PC-3 (cell line): ENCODE measurements around the gene CEP41. TPM values are rescaled to one million over a fixed set of nuclear protein-coding genes. Genes with fewer than 3 reads are reported as not detected.

Source experiments
- ATAC-seq: fragments of 200-7000 bp; cut with Tn5 transposase; 2 replicates; pipeline ENCODE4 v1.9.1; 2020; ENCODE audit warnings: mild to moderate bottlenecking, moderate library complexity
- BruUV-seq: library from RNA; stranded (reverse); fragments of 400-500 nt; replicated peaks from 2 replicates; lab custom pipeline; 2021; lab: Mats Ljungman, UMichigan
- CTCF ChIA-PET: fragments of 300-600 bp; sonication (Branson Sonifier 250); formaldehyde crosslinking; loops from one replicate; lab custom pipeline; 2022; ENCODE audit warnings: antibody characterized with exemption; lab: Charles Lee
- POLR2A ChIA-PET: fragments of 300-600 bp; sonication (Branson Sonifier 250); formaldehyde crosslinking; loops from one replicate; lab custom pipeline; 2022; ENCODE audit warnings: antibody characterized with exemption; ENCODE audit not compliant: unreplicated experiment; lab: Charles Lee
- DNase-seq: peaks from one replicate; pipeline ENCODE4 v3.0.0-alpha.2; 2015
- H2AFZ ChIP-seq: fragments of 300-600 bp; sonication (generic); 2 replicates; pipeline ENCODE4 v1.6.0; 2016; ENCODE audit warnings: antibody characterized with exemption, low read length
- H3F3A ChIP-seq: fragments of 300-600 bp; sonication (generic); one replicate; pipeline ENCODE4 v1.6.0; 2017; ENCODE audit warnings: antibody characterized with exemption, low read length, control low read depth, mild to moderate bottlenecking; ENCODE audit not compliant: unreplicated experiment
- H3K27ac ChIP-seq: fragments of 300-600 bp; sonication (generic); 2 replicates; pipeline ENCODE4 v1.5.1; 2016; ENCODE audit warnings: mild to moderate bottlenecking, low read length
- H3K27me3 ChIP-seq: fragments of 300-600 bp; sonication (generic); 2 replicates; pipeline ENCODE4 v1.6.1; 2016; ENCODE audit warnings: low read length, mixed read lengths
- H3K36me3 ChIP-seq: fragments of 300-600 bp; sonication (generic); 2 replicates; pipeline ENCODE4 v1.6.1; 2016; ENCODE audit warnings: low read depth, mixed run types, low read length, mixed read lengths
- H3K4me1 ChIP-seq: fragments of 300-600 bp; sonication (generic); 2 replicates; pipeline ENCODE4 v1.5.1; 2016; ENCODE audit warnings: low read length; ENCODE audit not compliant: insufficient read depth
- H3K4me2 ChIP-seq: fragments of 300-600 bp; sonication (generic); 2 replicates; pipeline ENCODE4 v1.6.0; 2016; ENCODE audit warnings: low read length
- H3K4me3 ChIP-seq: fragments of 300-600 bp; sonication (generic); 2 replicates; pipeline ENCODE4 v1.5.1; 2016; ENCODE audit warnings: mild to moderate bottlenecking, low read length, mixed read lengths
- H3K79me2 ChIP-seq: fragments of 300-600 bp; sonication (generic); 2 replicates; pipeline ENCODE4 v1.6.1; 2017; ENCODE audit warnings: low read length, mixed read lengths
- H3K9ac ChIP-seq: fragments of 300-600 bp; sonication (generic); 2 replicates; pipeline ENCODE4 v1.6.0; 2016; ENCODE audit warnings: mild to moderate bottlenecking, low read length
- H3K9me2 ChIP-seq: fragments of 300-600 bp; sonication (generic); replicated peaks from 2 replicates; pipeline ENCODE4 v1.6.1; 2016; ENCODE audit warnings: mixed run types, low read length, mixed read lengths
- H3K9me3 ChIP-seq: fragments of 300-600 bp; sonication (generic); 2 replicates; pipeline ENCODE4 v1.6.1; 2016; ENCODE audit warnings: low read length, mixed read lengths
- H4K20me1 ChIP-seq: fragments of 300-600 bp; sonication (generic); 2 replicates; pipeline ENCODE4 v1.6.1; 2016; ENCODE audit warnings: low read length, mixed read lengths
- CTCF ChIP-seq: fragments of 300-600 bp; sonication (generic); conservative IDR thresholded peaks from 2 replicates; pipeline ENCODE4 v1.5.1; 2017; ENCODE audit warnings: antibody characterized with exemption, low read depth, mild to moderate bottlenecking, low read length
- EZH2 ChIP-seq: fragments of 300-600 bp; sonication (generic); IDR thresholded peaks from one replicate; pipeline ENCODE4 v1.6.1; 2017; ENCODE audit warnings: antibody characterized with exemption, mild to moderate bottlenecking, low read length; ENCODE audit not compliant: unreplicated experiment
- EZH2phosphoT487 ChIP-seq: fragments of 300-600 bp; sonication (generic); IDR thresholded peaks from 2 replicates; pipeline ENCODE4 v1.6.1; 2018; ENCODE audit warnings: mild to moderate bottlenecking, antibody characterized with exemption, low read length, borderline replicate concordance
- intact Hi-C: fragments of 100-400 bp; cut with micrococcal nuclease; formaldehyde crosslinking; loops from 2 replicates; pipeline ENCODE4 v1.9.0; 2023
- total RNA-seq: library from RNA; depleted of rRNA; stranded (reverse); fragments of >200 nt; gene quantifications from 2 replicates; pipeline ENCODE4 v1.2.3, GENCODE V29; 2014

Gene CEP41
- total RNA-seq, 1 experiment from 2014 or later = 10.4 TPM

DNA sequence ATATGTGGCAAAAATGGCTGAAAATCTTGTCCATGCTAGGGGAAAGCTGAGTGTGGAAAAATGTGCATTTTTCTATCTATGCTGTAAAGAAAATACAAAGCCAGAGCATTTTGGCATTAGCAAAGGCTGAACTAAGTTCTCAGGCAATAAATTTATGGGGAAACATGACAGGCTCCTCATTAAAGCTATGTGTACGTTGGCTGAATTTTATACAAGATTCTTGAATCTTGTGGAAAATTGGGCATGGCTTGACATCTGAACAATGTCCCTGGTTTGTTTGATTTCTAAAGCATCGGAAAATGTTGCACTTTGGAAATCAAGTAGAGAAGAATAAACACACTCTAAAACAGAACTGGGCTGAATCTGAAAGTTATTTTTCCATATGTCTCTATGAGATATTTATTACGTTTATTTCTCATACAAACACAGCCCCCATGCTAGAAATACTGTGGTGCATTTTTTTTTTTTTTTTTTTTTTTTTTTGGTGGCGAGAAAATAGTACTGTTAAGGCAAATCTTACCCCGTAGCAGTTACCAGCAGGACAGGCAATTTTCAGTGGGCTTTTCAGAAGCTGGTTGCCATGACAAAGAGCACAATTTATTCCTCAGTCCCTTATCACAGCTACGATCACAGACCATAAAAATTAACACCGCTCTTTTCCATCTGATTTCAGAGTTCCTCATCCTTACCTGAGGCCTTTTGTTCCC, 43.6 kb downstream of the CEP41 start:
- no TSS peak for BruUV-seq
- H3K27me3 ChIP-seq = no peaks in the 10 kb centered on the region
- CTCF ChIA-PET = no interaction called here

GRCh38 chr7:130396109-130396508, 44.7 kb downstream of the CEP41 start:
- H3F3A ChIP-seq = no peaks in the 10 kb centered on the region
- no peaks in the 10 kb centered on the region for H3K4me1 ChIP-seq
- DNase-seq = no peak
- no peak overlapping the region for H3K4me3 ChIP-seq
- no peak overlapping the region for H2AFZ ChIP-seq
- ChIA-PET CTCF (interaction anchor here (0.8 kb wide), 1 partner anchor 187 kb away, joined by 3 read pairs; no protein-coding TSS in a partner anchor), POLR2A (no interaction called here)
- BruUV-seq = no TSS peak
- H3K9me2 ChIP-seq = no peaks in the 10 kb centered on the region
- ATAC-seq = no peak
- no peaks in the 10 kb centered on the region for H3K36me3 ChIP-seq
- H3K79me2 ChIP-seq = no peaks in the 10 kb centered on the region
- no peaks in the 10 kb centered on the region for H3K27me3 ChIP-seq
- TF ChIP-seq CTCF = no peak
- TF ChIP-seq EZH2 = no peak
- no peak for TF ChIP-seq EZH2phosphoT487
- H3K9ac ChIP-seq = no peak overlapping the region
- no peaks in the 10 kb centered on the region for H4K20me1 ChIP-seq
- no peaks in the 10 kb centered on the region for H3K9me3 ChIP-seq
- H3K4me2 ChIP-seq = no peak overlapping the region
- no peak overlapping the region for H3K27ac ChIP-seq
- intact Hi-C loops = no loop called here

More for the DNA sequence above, 43.6 kb downstream of the CEP41 start:
- POLR2A ChIA-PET = no interaction called here
- no peaks in the 10 kb centered on the region for H3K79me2 ChIP-seq
- H3F3A ChIP-seq = no peaks in the 10 kb centered on the region
- no peaks in the 10 kb centered on the region for H3K9me3 ChIP-seq
- no peak overlapping the region for H2AFZ ChIP-seq
- H3K9ac ChIP-seq = no peak overlapping the region
- no peak overlapping the region for H3K4me3 ChIP-seq
- no peaks in the 10 kb centered on the region for H3K36me3 ChIP-seq
- H4K20me1 ChIP-seq = no peaks in the 10 kb centered on the region
- no peak overlapping the region for H3K27ac ChIP-seq
- no peaks in the 10 kb centered on the region for H3K9me2 ChIP-seq
- TF ChIP-seq EZH2phosphoT487 (no peak), CTCF (no peak), EZH2 (no peak)
- H3K4me1 ChIP-seq = no peaks in the 10 kb centered on the region
- no peak overlapping the region for H3K4me2 ChIP-seq
- intact Hi-C loops = no loop called here
- DNase-seq (no peak), ATAC-seq (no peak)

- no peak overlapping the region for H3K4me3 ChIP-seq
These were observed 45.4 kb downstream of the CEP41 start for GRCh38 chr7:130395421-130395820.

More at GRCh38 chr7:130395421-130395820, 45.4 kb downstream of the CEP41 start:
- intact Hi-C loops = no loop called here
- DNase-seq (no peak), ATAC-seq (no peak)
- Histone ChIP-seq H4K20me1 (no peaks in the 10 kb centered on the region), H3K9ac (no peak overlapping the region), H3F3A (no peaks in the 10 kb centered on the region), H3K79me2 (no peaks in the 10 kb centered on the region), H2AFZ (no peak overlapping the region), H3K27ac (no peak overlapping the region), H3K27me3 (no peaks in the 10 kb centered on the region), H3K36me3 (no peaks in the 10 kb centered on the region), H3K9me3 (no peaks in the 10 kb centered on the region), H3K4me2 (no peak overlapping the region), H3K4me1 (no peaks in the 10 kb centered on the region), H3K9me2 (no peaks in the 10 kb centered on the region)
- TF ChIP-seq EZH2 = no peak
- no peak for TF ChIP-seq EZH2phosphoT487
- no peak for TF ChIP-seq CTCF
- POLR2A ChIA-PET = no interaction called here
- no TSS peak for BruUV-seq
- CTCF ChIA-PET = no interaction called here
